Limb (tissue), 2 donors: ENCODE results near the gene UPK1A.
"Not testable (repeated sequence)": the region's sequence is repeated elsewhere in the genome, so short reads cannot be mapped to it uniquely, and the experiment has no call there.

Experiments used
- DNase-seq, 2 donors: peaks; one replicate each; pipeline ENCODE4 v3.0.0-alpha.2; 2016; ENCODE audit errors: extremely low spot score in 2 of 2

UPK1A gene

GRCh38 chr19:35716801-35717664, 50.7 kb downstream of the UPK1A start:
- DNase-seq = peak; percentile 82 to 90

- peak; percentile 96 to 97 for DNase-seq
Observed at GRCh38 chr19:35717665-35718344, 51.5 kb downstream of the UPK1A start, which contains the start of gene KMT2B. KMT2B (plus strand) TSS chr19:35718003; CDS start chr19:35718019, 16 bp downstream.

GRCh38 chr19:35718345-35719041, 52.2 kb downstream of the UPK1A start:
- peak in 1 of 2 donors; percentile 66 for DNase-seq

GRCh38 chr19:35719402-35720162, 53.3 kb downstream of the UPK1A start:
- DNase-seq = peak in 1 of 2 donors; percentile 28

- no peak for DNase-seq
Observed at GRCh38 chr19:35720163-35720524, 53.8 kb downstream of the UPK1A start.

GRCh38 chr19:35720648-35721047, 54.3 kb downstream of the UPK1A start:
- DNase-seq = peak in 1 of 2 donors; percentile 29

GRCh38 chr19:35721374-35721773, 55.1 kb downstream of the UPK1A start:
- peak in 1 of 2 donors; percentile 27 for DNase-seq

GRCh38 chr19:35722461-35722860, 56.1 kb downstream of the UPK1A start:
- DNase-seq = peak in 1 of 2 donors; percentile 24

- DNase-seq = no peak
Observed at GRCh38 chr19:35722897-35723296, 56.6 kb downstream of the UPK1A start.

GRCh38 chr19:35723671-35724070, 57.4 kb downstream of the UPK1A start:
- no peak for DNase-seq

GRCh38 chr19:35724132-35724531, 57.8 kb downstream of the UPK1A start:
- not testable (repeated sequence) for DNase-seq

GRCh38 chr19:35724560-35724959, 58.2 kb downstream of the UPK1A start:
- no peak for DNase-seq

GRCh38 chr19:35725216-35725861, 59.0 kb downstream of the UPK1A start:
- DNase-seq = no peak

GRCh38 chr19:35727053-35727955, 61.0 kb downstream of the UPK1A start:
- DNase-seq = no peak
